Measurements from ENCODE around the gene IFI30.

Gene IFI30

DNA sequence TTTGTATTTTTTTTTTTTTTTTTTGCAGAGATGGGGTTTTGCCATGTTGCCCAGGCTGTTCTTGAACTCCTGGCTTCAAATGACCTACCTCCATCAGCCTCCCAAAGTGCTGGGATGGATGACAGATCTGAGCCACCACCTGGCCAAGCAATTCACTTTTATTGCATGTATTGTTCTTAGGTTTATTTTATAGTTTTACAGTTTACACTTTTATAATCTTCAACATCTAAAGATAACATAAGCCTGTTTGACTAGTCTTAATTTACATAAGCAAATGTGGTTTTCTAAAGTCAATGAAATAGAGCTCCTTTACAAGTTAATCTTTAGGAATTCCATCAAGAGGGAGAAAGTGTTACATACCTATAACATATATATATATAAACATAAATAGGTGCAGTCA, 9.9 kb downstream of the IFI30 start:
- TF ChIP-seq, protein P1, sequence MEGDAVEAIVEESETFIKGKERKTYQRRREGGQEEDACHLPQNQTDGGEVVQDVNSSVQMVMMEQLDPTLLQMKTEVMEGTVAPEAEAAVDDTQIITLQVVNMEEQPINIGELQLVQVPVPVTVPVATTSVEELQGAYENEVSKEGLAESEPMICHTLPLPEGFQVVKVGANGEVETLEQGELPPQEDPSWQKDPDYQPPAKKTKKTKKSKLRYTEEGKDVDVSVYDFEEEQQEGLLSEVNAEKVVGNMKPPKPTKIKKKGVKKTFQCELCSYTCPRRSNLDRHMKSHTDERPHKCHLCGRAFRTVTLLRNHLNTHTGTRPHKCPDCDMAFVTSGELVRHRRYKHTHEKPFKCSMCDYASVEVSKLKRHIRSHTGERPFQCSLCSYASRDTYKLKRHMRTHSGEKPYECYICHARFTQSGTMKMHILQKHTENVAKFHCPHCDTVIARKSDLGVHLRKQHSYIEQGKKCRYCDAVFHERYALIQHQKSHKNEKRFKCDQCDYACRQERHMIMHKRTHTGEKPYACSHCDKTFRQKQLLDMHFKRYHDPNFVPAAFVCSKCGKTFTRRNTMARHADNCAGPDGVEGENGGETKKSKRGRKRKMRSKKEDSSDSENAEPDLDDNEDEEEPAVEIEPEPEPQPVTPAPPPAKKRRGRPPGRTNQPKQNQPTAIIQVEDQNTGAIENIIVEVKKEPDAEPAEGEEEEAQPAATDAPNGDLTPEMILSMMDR (IDR thresholded peaks at IDR 0.05; ENCODE audit: insufficient read depth, missing control alignments) = no peak
- DNase-seq (ENCODE audit: insufficient read length, low spot score) (no peak), FAIRE-seq (no peak)

DNA sequence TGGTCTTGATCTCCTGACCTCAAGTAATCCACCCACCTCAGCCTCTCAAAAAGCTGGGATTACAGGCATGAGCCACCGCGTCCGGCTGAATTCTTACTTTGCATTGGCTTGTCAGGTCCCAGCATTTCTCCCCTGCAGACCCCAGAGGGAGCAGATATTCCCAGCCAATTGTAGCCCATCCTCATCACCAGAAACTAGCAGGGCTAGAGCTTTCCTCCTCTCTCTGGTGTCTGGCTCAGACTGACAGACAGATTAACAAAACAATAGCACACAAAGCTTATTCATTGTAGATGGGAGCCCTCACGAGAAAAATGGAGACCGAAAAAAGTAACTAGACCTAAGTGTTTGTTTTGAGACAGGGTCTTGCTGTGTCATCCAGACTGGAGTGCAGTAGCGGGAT, 11.9 kb downstream of the IFI30 start:
- FAIRE-seq (no peak), DNase-seq (ENCODE audit: insufficient read length, low spot score) (no peak)
- TF ChIP-seq, protein P1 (IDR thresholded peaks at IDR 0.05; ENCODE audit: insufficient read depth, missing control alignments) = no peak

DNA sequence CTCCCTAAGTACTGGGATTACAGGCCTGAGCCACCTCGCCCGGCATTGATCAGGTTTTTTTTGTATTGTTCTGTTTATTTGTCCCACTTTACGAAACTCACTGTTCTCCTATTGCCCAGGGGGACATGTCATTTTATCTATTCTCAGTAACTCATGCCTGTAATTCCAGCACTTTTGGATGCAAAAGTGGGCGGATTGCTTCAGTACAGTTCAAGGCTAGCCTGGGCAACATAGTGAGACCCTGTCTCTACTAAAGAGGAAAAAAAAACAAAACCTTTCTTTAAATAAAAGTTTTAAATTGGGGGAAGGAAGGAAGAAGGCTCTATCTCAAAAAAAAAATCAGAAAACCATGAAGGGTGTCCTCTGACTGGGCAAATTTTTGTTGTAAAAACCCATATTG, 16.7 kb downstream of the IFI30 start:
- FAIRE-seq = no peak
- TF ChIP-seq, protein P1 (IDR thresholded peaks at IDR 0.05; ENCODE audit: insufficient read depth, missing control alignments) = no peak
- DNase-seq (ENCODE audit: insufficient read length, low spot score) = no peak

DNA sequence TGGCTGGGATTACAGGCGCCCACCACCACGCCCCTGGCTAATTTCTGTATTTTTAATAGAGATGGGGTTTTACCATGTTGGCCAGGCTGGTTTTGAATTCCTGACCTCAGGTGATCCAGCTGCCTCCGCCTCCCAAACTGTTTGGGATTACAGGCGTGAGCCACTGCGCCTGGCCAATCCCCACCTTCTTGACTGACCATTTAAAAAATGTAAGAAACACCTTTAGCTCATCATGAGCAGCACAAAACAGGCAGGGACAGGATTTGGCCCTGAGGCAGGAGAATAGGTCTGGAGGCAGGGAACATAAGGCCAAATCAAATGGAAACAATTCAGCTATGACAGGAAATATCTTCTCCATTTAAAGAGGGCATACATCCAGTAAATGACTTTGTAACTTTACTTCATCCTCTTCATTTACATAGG, 18.0 kb downstream of the IFI30 start:
- DNase-seq (ENCODE audit: insufficient read length, low spot score) = no peak
- TF ChIP-seq, protein P1 (IDR thresholded peaks at IDR 0.05; ENCODE audit: insufficient read depth, missing control alignments) = no peak
- no peak for FAIRE-seq

DNA sequence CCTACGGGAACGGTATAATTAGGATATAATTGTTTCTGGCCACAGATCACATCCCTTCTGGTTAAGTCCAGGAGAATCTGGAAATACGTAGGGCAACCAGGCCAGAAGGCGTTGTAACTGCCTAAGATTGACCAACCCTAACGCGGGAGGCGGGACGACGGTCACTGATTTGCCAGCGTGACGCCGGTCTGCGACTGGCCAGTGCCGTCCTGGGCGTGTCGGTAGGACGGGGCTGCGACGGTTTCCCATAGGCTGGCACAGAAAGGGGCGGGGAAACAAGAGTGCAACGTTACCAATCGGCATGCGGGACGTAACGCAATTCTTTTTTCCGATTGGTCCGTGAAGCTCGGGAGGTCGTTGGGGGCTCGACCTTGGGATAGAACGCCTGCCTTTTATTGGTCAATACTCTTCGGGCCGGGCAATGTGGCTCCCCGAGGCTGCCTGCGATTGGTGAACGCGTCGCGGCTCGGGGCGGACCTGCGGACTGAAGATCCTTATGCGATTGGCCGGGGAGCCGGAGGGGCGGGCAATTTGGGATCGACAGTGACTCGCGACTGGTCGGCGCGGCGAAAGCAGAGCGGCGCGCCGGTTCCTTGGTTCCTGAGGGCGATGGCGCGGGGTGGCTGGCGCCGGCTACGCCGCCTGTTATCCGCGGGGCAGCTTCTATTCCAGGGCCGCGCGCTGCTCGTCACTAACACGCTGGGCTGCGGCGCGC, 19.2 kb downstream of the IFI30 start, which contains the start of gene MPV17L2:
Gene MPV17L2, plus strand, starts transcription at position 546 of the 715 bp plus-strand sequence. Its CDS starts 64 bp downstream, at position 610.
- DNase-seq (ENCODE audit: insufficient read length, low spot score) (peak; percentile 72), FAIRE-seq (peak; percentile 72)
- TF ChIP-seq, protein P1 (IDR thresholded peaks at IDR 0.05; ENCODE audit: insufficient read depth, missing control alignments) = no peak

DNA sequence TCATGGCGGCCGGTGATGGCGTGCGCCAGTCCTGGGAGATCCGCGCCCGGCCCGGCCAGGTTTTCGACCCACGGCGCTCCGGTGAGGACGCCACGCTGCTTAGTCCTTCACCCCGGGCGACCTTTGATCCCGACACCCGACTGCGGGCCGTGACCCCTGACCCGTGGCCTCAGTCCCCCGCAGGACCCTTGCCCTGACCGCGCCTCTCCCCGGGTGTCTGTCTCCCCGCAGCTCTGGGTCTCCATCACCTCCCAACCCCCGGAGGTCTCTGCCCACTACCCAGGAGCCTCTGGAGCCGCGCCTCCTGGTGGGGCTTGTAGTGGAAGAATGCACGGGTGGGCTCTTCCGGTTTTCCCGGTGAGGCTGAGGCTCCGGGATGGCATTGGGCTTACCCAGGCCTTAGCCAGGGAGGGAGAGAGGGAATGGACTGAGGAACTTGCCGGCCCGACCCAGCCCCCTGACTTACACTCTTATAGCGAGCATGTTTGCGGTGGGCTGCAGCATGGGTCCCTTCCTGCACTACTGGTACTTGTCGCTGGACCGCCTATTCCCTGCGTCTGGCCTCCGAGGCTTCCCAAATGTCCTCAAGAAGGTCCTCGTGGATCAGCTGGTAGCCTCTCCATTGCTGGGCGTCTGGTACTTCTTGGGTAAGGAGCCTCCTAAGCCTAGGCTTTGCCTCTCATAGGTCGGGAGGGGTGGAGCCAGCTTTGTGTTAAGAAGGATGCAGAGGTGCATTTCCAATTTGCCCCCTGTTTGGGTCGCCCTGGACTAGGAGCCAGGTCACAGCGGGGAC, 20.0 kb downstream of the IFI30 start:
- no peak for FAIRE-seq
- TF ChIP-seq, protein P1 (IDR thresholded peaks at IDR 0.05; ENCODE audit: insufficient read depth, missing control alignments) = no peak
- no peak for DNase-seq (ENCODE audit: insufficient read length, low spot score)

DNA sequence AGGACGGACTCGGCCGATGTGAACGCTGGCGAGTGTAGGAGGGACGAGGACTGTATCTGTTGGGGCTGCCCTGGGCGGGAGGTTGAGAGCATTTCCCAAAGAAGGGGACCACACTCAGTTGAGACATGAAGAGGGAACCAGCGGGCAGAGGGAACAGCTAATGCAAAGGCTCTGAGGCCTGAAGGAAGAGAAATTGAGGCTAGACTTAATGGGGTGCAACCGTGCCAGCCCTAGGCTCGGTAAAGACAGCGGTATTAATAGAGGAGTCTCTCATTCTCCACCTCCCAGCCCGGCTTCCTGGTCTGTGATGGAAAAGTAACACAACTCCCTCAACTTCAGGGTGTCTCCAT, 20.5 kb downstream of the IFI30 start:
- FAIRE-seq = no peak
- TF ChIP-seq, protein P1 (IDR thresholded peaks at IDR 0.05; ENCODE audit: insufficient read depth, missing control alignments) = no peak
- no peak for DNase-seq (ENCODE audit: insufficient read length, low spot score)

Data from D721Med (cell line).